HG02588 (cell line): ENCODE measurements around the gene MTOR.

ENCODE experiments used
- ATAC-seq: cut with Tn5 transposase; IDR thresholded peaks from one replicate; pipeline ENCODE4 v1.9.1; 2021; ENCODE audit warnings: mild to moderate bottlenecking, moderate library complexity; ENCODE audit not compliant: unreplicated experiment

MTOR gene

GRCh38 chr1:11153184-11153583, 109.2 kb downstream of the MTOR start:
- no peak for ATAC-seq

- ATAC-seq: no peak
These were observed 109.6 kb downstream of the MTOR start for GRCh38 chr1:11152755-11153154.

DNA sequence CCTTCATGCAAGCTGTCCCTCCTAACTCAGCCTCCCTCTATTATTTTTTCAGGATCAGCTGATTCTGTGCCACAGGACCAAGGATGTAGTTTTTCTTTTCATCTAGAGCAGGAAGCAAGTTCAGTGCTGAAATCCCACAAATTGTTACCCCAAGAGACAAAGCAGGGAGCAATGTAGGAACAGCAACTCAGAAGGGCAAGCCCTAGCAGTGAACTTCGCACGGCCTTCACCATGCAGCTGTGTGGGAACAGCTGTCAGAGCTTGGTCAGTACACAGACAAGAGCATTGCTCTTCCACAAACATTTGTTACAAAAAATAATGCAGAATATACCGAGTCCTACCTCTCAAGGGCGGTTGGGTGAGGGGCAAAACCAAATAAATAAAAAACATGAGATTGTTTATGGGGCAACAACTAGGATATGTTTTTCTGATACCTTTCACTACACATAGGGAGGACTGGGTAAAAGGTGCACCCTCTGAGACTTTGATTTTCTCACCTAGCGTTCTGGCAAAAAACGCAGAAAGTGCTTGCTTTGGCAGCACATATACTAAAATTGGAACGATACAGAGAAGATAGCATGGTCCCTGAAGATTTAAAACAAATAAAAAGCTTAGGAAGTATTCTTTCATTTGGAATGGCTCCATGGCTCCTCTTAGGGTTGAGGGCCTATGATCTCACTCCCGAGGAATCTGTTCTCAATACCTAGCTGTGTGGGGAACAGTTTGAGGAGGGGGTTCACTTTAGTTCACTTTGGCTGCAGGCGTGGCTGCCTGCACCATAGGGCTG, 110.3 kb downstream of the MTOR start:
- no peak for ATAC-seq

DNA sequence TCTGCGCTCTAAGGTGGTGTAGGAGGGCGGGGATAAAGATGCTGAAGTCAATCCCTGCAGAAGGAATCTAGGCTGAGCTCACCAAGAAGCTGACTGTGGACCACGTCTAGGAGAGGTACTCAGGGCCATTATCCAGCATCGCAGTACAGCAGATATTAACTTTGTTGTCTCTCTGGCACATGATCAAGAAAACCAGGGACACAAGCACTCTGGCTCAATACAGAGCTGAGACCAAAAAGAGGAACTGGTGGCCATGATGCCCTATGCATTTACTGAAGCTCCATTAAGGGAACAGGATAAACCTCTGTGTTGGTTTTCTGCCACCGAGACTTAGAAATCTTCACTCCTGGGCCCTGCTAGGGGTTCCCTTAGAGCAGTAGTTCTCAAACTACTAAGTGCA, 111.2 kb downstream of the MTOR start:
- no peak for ATAC-seq

- no peak for ATAC-seq
These were observed 112.0 kb downstream of the MTOR start for GRCh38 chr1:11150326-11150725.

- no peak for ATAC-seq
These were observed 115.1 kb downstream of the MTOR start for GRCh38 chr1:11147197-11147770.

DNA sequence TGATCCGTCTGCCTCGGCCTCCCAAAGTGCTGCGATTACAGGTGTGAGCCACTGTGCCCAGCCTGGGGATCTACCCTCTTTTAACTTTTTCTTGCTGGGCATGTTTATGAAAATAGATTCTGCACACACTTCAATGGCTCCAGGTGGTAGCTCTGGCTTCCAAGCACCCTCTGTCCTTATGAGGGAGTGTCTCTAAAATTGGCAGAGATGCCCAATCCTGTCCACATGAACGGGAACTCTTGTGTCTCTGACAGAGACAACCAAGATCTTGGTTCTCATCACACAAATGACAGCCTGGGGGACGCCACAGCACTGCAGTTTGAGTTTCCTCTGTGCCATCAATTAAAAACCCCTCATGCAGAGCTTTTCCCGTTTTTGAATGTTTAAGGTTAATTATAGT, 116.6 kb downstream of the MTOR start:
- no peak for ATAC-seq

DNA sequence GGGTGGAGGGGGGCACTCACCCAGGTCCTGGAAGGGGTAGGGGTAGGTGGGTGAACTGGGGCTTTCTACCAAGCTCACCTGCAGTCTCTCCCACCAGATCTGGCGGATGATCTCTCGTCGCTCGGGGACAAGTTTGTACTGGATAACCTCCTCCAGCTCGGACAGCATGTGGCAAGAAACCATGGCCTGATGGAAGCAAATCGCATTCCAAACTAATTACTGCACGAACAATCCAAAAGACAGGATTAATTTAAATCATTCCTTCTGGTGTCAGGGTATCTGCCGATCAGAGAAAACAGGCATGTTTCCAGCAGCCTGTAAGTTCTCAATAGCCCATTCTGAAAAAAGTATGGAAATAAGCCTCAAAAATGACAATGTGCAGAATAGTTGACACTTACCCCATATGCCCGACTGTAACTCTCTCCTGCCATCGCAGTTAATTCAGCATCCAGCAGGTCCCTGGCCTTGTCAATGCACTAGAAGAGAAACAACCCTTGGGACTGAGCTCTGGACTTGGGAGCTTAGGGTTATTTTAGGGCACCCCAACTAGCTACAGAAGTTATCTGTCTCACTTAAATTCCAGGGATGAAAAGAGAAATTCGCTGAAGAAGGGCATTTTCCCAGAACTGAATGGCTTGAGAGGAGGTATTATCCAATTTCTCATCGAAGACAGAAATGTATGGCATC, 117.6 kb downstream of the MTOR start:
- ATAC-seq: no peak

GRCh38 chr1:11143907-11144306, 118.4 kb downstream of the MTOR start:
- no peak for ATAC-seq

GRCh38 chr1:11143401-11143800, 119.0 kb downstream of the MTOR start:
- no peak for ATAC-seq

- no peak for ATAC-seq
These were observed 119.5 kb downstream of the MTOR start for GRCh38 chr1:11142618-11143391.

- no peak for ATAC-seq
These were observed 123.4 kb downstream of the MTOR start for GRCh38 chr1:11138952-11139351.

GRCh38 chr1:11138029-11138428, 124.3 kb downstream of the MTOR start:
- ATAC-seq: no peak

GRCh38 chr1:11134898-11135266, 127.5 kb downstream of the MTOR start:
- ATAC-seq: no peak

DNA sequence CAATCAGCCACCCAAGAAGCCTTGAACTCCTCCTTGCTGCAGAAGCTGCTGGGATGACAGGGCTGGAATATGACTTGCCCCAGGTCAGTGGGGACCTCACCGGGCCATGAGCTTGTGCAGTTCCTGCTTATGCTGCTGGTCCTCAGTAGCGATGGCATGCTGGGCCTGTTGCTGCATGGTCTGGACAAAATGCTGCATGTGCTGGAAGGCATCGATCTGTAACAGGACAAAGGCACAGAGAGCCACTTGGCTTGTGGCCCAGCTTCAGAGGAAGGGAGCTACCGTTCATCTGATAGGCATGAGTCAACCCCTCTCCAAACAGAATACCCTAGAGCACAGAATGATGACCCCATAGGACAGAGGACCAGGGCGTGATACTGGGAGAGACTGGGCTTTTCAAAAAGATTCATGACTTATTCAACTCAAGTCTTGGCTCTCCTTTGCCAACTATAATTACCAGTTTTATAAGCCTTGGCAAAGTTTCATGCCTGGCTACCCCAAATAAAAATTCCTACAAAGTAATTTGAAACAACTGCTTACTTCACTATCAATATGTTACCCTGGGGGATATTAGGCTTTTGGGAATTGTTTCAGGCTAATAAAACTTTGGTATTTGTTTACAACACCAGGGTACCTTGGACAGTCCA, 128.0 kb downstream of the MTOR start:
- ATAC-seq: no peak

DNA sequence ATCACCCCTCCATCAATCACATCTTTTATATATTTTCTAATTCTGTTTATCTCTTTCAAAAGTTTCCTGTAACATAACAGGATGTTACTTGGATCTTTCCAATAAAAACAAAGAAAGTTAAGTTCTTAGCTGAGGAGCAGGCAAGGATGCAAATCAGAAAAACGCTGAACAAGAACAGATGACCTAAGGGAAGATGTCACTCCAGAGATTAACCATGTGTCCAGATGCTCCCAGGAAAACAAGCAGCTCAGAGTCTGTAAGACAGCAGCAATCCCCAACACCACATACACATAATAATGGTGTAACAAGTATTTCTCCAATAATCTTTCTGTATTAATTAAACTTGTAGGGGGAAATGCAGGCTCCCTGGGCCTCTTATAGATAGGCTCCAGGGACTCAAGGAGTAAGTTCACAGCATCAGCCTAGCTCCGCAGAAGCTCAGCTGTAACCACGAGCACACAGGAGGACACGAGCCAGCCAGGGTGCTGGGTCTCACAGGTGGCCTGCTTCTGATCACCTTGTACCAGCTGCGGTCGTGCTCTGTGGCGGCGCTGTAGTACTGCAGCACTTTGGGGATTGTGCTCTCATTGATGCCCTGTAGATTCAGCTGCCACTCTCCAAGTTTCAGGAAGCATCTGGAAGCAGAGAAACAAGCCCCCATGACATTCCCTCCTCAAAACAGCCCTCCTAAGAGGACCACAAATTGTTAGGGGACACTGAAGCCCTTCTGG, 129.6 kb downstream of the MTOR start:
- ATAC-seq: no peak

- ATAC-seq: no peak
These were observed 130.5 kb downstream of the MTOR start for GRCh38 chr1:11131816-11132215.

GRCh38 chr1:11130406-11130805, 131.9 kb downstream of the MTOR start:
- no peak for ATAC-seq

DNA sequence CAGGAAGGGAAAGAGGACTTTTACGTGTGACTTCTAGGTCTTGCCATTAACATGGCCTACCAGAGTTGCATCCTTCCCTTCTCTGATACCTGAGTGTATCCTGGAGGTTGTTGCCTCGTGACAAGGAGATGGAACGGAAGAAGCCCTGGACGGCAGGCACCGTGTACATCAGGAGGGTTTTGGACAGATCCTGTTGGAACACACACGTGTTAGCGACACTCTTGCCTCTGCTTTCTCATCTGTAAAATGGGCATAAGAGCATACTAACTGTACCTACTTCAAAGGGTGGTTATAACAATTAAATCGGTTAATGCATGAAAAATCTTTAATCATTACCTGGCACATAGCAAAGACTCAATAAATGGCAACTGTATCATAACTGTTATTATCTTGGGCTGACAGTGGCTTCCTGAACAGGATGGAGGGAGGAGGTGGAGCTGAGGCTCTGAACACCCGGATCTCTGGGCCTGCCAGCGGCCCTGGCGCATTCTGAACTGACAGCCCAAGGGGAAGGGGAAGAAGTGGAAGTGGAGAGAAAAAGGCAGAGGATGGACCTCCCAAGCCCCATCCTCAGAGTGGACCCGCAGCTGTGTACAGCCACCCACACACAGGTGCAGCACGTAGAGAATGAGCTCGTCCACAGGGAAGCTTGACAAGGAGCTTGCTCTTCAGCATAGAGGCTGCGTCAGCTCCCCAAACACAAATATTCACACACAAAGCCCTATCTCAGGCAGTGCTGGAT, 132.5 kb downstream of the MTOR start:
- ATAC-seq: no peak

DNA sequence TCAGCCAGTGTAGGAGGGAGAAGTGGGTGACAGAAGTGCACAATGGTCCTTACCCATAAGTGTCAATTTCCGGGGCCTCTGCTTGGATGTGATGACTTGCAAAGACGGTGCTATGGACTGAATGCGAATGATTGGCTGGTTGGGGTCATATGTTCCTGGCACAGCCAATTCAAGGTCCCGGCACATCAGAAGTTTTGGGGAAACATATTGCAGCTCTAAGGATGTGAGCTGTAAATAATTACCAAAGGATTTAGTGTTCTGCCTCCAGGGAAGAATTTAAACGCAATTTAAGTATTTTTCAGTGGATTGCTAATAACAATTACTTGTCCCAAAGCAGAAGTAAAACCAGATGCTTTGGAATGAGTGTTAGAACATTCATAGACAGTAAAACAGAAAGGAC, 135.8 kb downstream of the MTOR start:
- no peak for ATAC-seq
